Psoas muscle (tissue), 8 donors: ENCODE measurements around the gene RGS18. TPM values are rescaled to one million over a fixed set of nuclear protein-coding genes. Genes with fewer than 3 reads are reported as not detected.
A peak's percentile ranks its signal among the peaks of the same experiment; 100 is the strongest.

ENCODE experiments used
- ATAC-seq, 4 donors: fragments of 200-7000 bp; cut with Tn5 transposase; one replicate each; pipeline ENCODE4 v1.9.1; 2020; ENCODE audit warnings: moderate library complexity in 3 of 4, mild to moderate bottlenecking in 2 of 4
- DNase-seq, 2 donors: peaks; one replicate each; pipeline ENCODE4 v3.0.0-alpha.2; 2020
- H3K27ac ChIP-seq: fragments of 200-600 bp; one replicate; pipeline ENCODE4 v1.8.0; 2022
- H3K27me3 ChIP-seq, 3 donors: fragments of 200-600 bp in 1 of 3; one replicate each; pipeline versions ENCODE4 v1.6.1 to v1.8.0; 2013 to 2022; ENCODE audit warnings: low read length in 2 of 3, mild to moderate bottlenecking in 2 of 3, moderate library complexity in 1 of 3; ENCODE audit not compliant: insufficient read depth in 3 of 3
- H3K36me3 ChIP-seq, 2 donors: fragments of 200-600 bp in 1 of 2; one replicate each; pipeline versions ENCODE4 v1.6.1 to v1.8.0; 2013 to 2022; ENCODE audit warnings: low read depth in 1 of 2, mild to moderate bottlenecking in 1 of 2, moderate library complexity in 1 of 2; ENCODE audit not compliant: insufficient read depth in 1 of 2
- H3K4me1 ChIP-seq: fragments of 200-600 bp; one replicate; pipeline ENCODE4 v1.8.0; 2022
- H3K4me3 ChIP-seq: fragments of 200-600 bp; one replicate; pipeline ENCODE4 v1.8.0; 2022; ENCODE audit warnings: mild to moderate bottlenecking
- H3K9me3 ChIP-seq: fragments of 200-600 bp; one replicate; pipeline ENCODE4 v1.8.0; 2022
- WGBS, 3 donors: extraction: QIAGEN DNeasy Blood & Tissue Kit; methylation state at CpG; one replicate each; pipeline versions ENCODE4 v1.1.6 to v1.1.7; 2013; 5-methylcytosine and 5-hydroxymethylcytosine counted together
- intact Hi-C, 2 donors: fragments of 100-400 bp; cut with DNase I; formaldehyde crosslinking; loops; one replicate each; pipeline versions ENCODE4 v1.11.0 to v1.14.2; 2022
- polyA plus RNA-seq, 3 donors: library from polyadenylated mRNA; stranded (reverse); fragments of 200-250 nt; gene quantifications; one replicate each; pipeline ENCODE4 v1.2.3, GENCODE V29; 2013
- total RNA-seq, 4 donors: library from RNA; stranded (reverse); fragmentation: NEBNext Ultra II Directional in 2 of 4; extraction: Animal tissue kit (Norgen Biotek cat#: 25700) in 2 of 4; gene quantifications; one replicate each; pipeline versions ENCODE4 v1.2.1 to v1.2.4, GENCODE V29; 2021 to 2023
- TF ChIP-seq, protein P1 (sequence below): fragments of 200-600 bp; IDR thresholded peaks from one replicate; pipeline ENCODE4 v1.8.0; 2022; ENCODE audit warnings: antibody characterized with exemption
- donor health status: healthy with polysubstance abuse.
- donor health status: DM: no; HTN: no; CAD: no; lungs with moderate emphysema.
- donor health status: Bipolar disorder and iron deficiency.
- donor health status: healthy.
- donor health status: DM: yes; HTN: yes; CAD: no.
- donor health status: DM: no; HTN: no; CAD: no.
- donor health status: DM: no; HTN: no; CAD: no.
- donor health status: DM: yes; HTN: yes; CAD: no.

The RGS18 gene
- total and polyA plus RNA-seq, 7 donors: 0.11 to 1.2 (median 0.26) TPM

- Histone ChIP-seq H3K4me3 (no peak overlapping the region), H3K4me1 (no peaks in the 10 kb centered on the region), H3K27ac (no peak overlapping the region), H3K9me3 (no peaks in the 10 kb centered on the region), H3K36me3 (no peaks in the 10 kb centered on the region), H3K27me3 (no peaks in the 10 kb centered on the region)
- 50 to 66% (median 55%) methylated on average over 2 of the region's 2 CpGs for WGBS, 3 donors
- TF ChIP-seq, protein P1, sequence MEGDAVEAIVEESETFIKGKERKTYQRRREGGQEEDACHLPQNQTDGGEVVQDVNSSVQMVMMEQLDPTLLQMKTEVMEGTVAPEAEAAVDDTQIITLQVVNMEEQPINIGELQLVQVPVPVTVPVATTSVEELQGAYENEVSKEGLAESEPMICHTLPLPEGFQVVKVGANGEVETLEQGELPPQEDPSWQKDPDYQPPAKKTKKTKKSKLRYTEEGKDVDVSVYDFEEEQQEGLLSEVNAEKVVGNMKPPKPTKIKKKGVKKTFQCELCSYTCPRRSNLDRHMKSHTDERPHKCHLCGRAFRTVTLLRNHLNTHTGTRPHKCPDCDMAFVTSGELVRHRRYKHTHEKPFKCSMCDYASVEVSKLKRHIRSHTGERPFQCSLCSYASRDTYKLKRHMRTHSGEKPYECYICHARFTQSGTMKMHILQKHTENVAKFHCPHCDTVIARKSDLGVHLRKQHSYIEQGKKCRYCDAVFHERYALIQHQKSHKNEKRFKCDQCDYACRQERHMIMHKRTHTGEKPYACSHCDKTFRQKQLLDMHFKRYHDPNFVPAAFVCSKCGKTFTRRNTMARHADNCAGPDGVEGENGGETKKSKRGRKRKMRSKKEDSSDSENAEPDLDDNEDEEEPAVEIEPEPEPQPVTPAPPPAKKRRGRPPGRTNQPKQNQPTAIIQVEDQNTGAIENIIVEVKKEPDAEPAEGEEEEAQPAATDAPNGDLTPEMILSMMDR: no peak
- ATAC-seq (no peak), DNase-seq (no peak)
- intact Hi-C loops: no loop called here
Observed at GRCh38 chr1:192151176-192151575, 7.1 kb upstream of the RGS18 start.

DNA sequence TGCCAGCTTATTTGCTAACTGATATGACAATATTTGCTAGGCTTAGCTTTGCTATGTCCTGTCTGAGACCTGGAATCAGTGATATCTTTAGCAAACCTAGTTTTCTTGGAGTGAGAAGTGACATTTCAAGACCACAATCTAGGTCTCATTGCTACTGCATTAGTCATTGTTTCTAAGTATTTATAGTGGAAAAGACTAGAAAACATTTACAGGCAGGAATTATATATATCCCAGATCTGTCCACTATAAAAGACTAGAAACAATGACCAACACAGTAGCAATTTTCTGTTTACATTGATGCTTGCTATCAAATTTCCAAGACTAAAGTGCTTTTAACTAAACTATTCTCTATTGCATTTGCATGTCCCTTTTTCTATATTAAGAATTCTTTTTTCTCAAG is 5.0 kb upstream of the RGS18 start:
- H3K4me3 ChIP-seq: no peak overlapping the region
- DNase-seq (no peak), ATAC-seq (no peak)
- no peak overlapping the region for H3K27ac ChIP-seq
- no peaks in the 10 kb centered on the region for H3K36me3 ChIP-seq
- intact Hi-C loops: no loop called here
- H3K9me3 ChIP-seq: no peaks in the 10 kb centered on the region
- H3K27me3 ChIP-seq: no peaks in the 10 kb centered on the region
- TF ChIP-seq, protein P1: no peak
- no peaks in the 10 kb centered on the region for H3K4me1 ChIP-seq

GRCh38 chr1:192157067-192157466 is 1.2 kb upstream of the RGS18 start:
- H3K4me3 ChIP-seq: no peak overlapping the region
- no peaks in the 10 kb centered on the region for H3K36me3 ChIP-seq
- H3K9me3 ChIP-seq: no peaks in the 10 kb centered on the region
- no peaks in the 10 kb centered on the region for H3K4me1 ChIP-seq
- H3K27ac ChIP-seq: no peak overlapping the region
- TF ChIP-seq, protein P1: no peak
- no peaks in the 10 kb centered on the region for H3K27me3 ChIP-seq
- ATAC-seq: no peak
- intact Hi-C loops: no loop called here
- DNase-seq: no peak

- no peak for DNase-seq
- Histone ChIP-seq H3K27me3 (no peaks in the 10 kb centered on the region), H3K9me3 (no peaks in the 10 kb centered on the region), H3K27ac (no peak overlapping the region), H3K4me3 (peak overlapping the region; percentile 0), H3K4me1 (no peaks in the 10 kb centered on the region), H3K36me3 (no peaks in the 10 kb centered on the region)
- intact Hi-C loops: no loop called here
- ATAC-seq: no peak
- WGBS, 3 donors: 61 to 79% (median 62%) methylated on average over 4 of the region's 4 CpGs
- TF ChIP-seq, protein P1: no peak
Observed at GRCh38 chr1:192159014-192159413, 752 bp downstream of the RGS18 start.

GRCh38 chr1:192159781-192160180 is 1.5 kb downstream of the RGS18 start:
- TF ChIP-seq, protein P1: no peak
- WGBS, 3 donors: 72 to 74% (median 73%) methylated on average over 2 of the region's 2 CpGs
- no peaks in the 10 kb centered on the region for H3K27me3 ChIP-seq
- ATAC-seq: no peak
- no peak overlapping the region for H3K27ac ChIP-seq
- H3K4me3 ChIP-seq: peak overlapping the region; percentile 0
- H3K4me1 ChIP-seq: no peaks in the 10 kb centered on the region
- DNase-seq: no peak
- H3K36me3 ChIP-seq: no peaks in the 10 kb centered on the region
- intact Hi-C loops: no loop called here
- H3K9me3 ChIP-seq: no peaks in the 10 kb centered on the region
